Activated CD4-positive, alpha-beta T cell treated with anti-CD3 and anti-CD28 coated beads, Interleukin-2, amount 10 ng/mL, durations not matched to agents 7 days and 5 days (primary cell): ENCODE measurements around the gene GADL1. TPM values are rescaled to one million over a fixed set of nuclear protein-coding genes. Genes with fewer than 3 reads are reported as not detected.

Experiments
- CTCF ChIA-PET: fragments of 350-600 bp; sonication (Branson Sonifier 250); formaldehyde crosslinking; loops from one replicate; lab custom pipeline; 2021; ENCODE audit warnings: antibody characterized with exemption; lab: Charles Lee
- POLR2A ChIA-PET: fragments of 350-600 bp; sonication (Branson Sonifier 250); formaldehyde crosslinking; loops from one replicate; lab custom pipeline; 2021; ENCODE audit warnings: antibody characterized with exemption; lab: Charles Lee
- DNase-seq: peaks from one replicate; pipeline ENCODE4 v3.0.0-alpha.2; 2020
- H3K27ac Mint-ChIP-seq: one replicate; pipeline ENCODE4 v1.8.0; 2021; ENCODE audit warnings: mild to moderate bottlenecking, moderate library complexity, mixed read lengths
- H3K27me3 Mint-ChIP-seq: one replicate; pipeline ENCODE4 v1.8.0; 2021; ENCODE audit warnings: mixed read lengths
- H3K36me3 Mint-ChIP-seq: one replicate; pipeline ENCODE4 v1.8.0; 2021; ENCODE audit warnings: low read depth, mixed read lengths
- H3K4me1 Mint-ChIP-seq: one replicate; pipeline ENCODE4 v1.8.0; 2021; ENCODE audit warnings: mixed read lengths
- H3K4me3 Mint-ChIP-seq: one replicate; pipeline ENCODE4 v1.8.0; 2021; ENCODE audit warnings: mild to moderate bottlenecking, moderate library complexity, mixed read lengths
- H3K9me3 Mint-ChIP-seq: one replicate; pipeline ENCODE4 v1.8.0; 2021; ENCODE audit warnings: mixed read lengths
- total RNA-seq, 2 experiments: library from RNA; stranded (reverse); gene quantifications; one replicate each; pipeline ENCODE4 v1.2.3, GENCODE V29; 2021

The GADL1 gene
- total RNA-seq, result not detected

GRCh38 chr3:30894521-30895251 is at the start of gene GADL1:
TSS of gene GADL1 (minus strand) at chr3:30894661. CDS start at chr3:30894614, 47 bp downstream.
- H3K27me3 Mint-ChIP-seq, result peaks cover 33% of the 10 kb centered on the region
- no peak within 1 kb of the TSS for H3K27ac Mint-ChIP-seq
- POLR2A ChIA-PET, result no interaction called here
- peaks cover 13% of the 10 kb centered on the region for H3K4me1 Mint-ChIP-seq
- H3K36me3 Mint-ChIP-seq, result no peaks in the 10 kb centered on the region
- no peaks in the 10 kb centered on the region for H3K9me3 Mint-ChIP-seq
- peak; percentile 25 for DNase-seq
- CTCF ChIA-PET, result no interaction called here
- H3K4me3 Mint-ChIP-seq, result peak within 1 kb of the TSS; percentile 69

- H3K4me3 Mint-ChIP-seq, result no peak overlapping the region
- H3K27ac Mint-ChIP-seq, result no peak overlapping the region
- H3K36me3 Mint-ChIP-seq, result no peaks in the 10 kb centered on the region
- ChIA-PET CTCF (interaction anchor here (0.8 to 1.0 kb wide), 2 partner anchors 239 to 388 kb away, joined by 3 read pairs; no protein-coding TSS in a partner anchor), POLR2A (no interaction called here)
- H3K9me3 Mint-ChIP-seq, result peaks cover 13% of the 10 kb centered on the region
- DNase-seq, result no peak
- H3K27me3 Mint-ChIP-seq, result no peaks in the 10 kb centered on the region
- H3K4me1 Mint-ChIP-seq, result peaks cover 4% of the 10 kb centered on the region
Observed at GRCh38 chr3:30944124-30944523, 49.7 kb upstream of the GADL1 start.

GRCh38 chr3:30943206-30943605 is 48.7 kb upstream of the GADL1 start:
- no peak overlapping the region for H3K27ac Mint-ChIP-seq
- no peak overlapping the region for H3K4me3 Mint-ChIP-seq
- H3K4me1 Mint-ChIP-seq, result peaks cover 4% of the 10 kb centered on the region
- H3K27me3 Mint-ChIP-seq, result no peaks in the 10 kb centered on the region
- H3K9me3 Mint-ChIP-seq, result peaks cover 13% of the 10 kb centered on the region
- H3K36me3 Mint-ChIP-seq, result no peaks in the 10 kb centered on the region
- ChIA-PET CTCF (interaction anchor here (1.4 kb wide), 1 partner anchor 9 kb away, joined by 5 read pairs; no protein-coding TSS in a partner anchor), POLR2A (no interaction called here)
- DNase-seq, result no peak

DNA sequence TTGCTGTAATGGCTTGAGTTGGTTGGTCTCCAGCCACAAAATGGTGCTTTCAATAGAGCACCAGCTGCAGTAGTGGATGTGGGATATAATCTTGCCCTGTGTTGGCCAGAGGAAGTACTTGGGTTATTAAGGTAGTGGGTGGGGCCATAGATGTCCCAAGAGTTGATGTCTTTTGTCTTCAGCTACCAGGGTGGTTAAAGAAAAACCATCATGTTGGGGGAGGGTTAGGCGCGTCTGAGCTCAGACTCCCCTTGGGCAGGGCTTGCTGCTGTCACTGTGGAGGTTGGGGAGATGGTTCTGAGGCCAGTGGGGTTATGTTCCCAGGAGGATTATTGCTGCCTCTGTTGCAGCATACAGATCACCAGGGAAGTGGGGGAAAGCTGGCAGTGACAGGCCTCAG is 46.9 kb upstream of the GADL1 start:
- DNase-seq, result no peak
- Mint-ChIP-seq H3K36me3 (no peaks in the 10 kb centered on the region), H3K4me1 (peaks cover 4% of the 10 kb centered on the region)

GRCh38 chr3:30940740-30941139 is 46.3 kb upstream of the GADL1 start:
- H3K27ac Mint-ChIP-seq, result no peak overlapping the region
- H3K9me3 Mint-ChIP-seq, result peaks cover 16% of the 10 kb centered on the region
- no peak for DNase-seq
- CTCF ChIA-PET, result interaction anchor here (1.3 to 1.6 kb wide), 2 partner anchors 13 to 94 kb away, joined by 3 read pairs; no protein-coding TSS in a partner anchor
- no peaks in the 10 kb centered on the region for H3K36me3 Mint-ChIP-seq
- peaks cover 4% of the 10 kb centered on the region for H3K4me1 Mint-ChIP-seq
- POLR2A ChIA-PET, result no interaction called here
- no peak overlapping the region for H3K4me3 Mint-ChIP-seq
- no peaks in the 10 kb centered on the region for H3K27me3 Mint-ChIP-seq

More for the DNA sequence above, 46.9 kb upstream of the GADL1 start:
- ChIA-PET CTCF (interaction anchor here (1.3 to 1.6 kb wide), 2 partner anchors 13 to 93 kb away, joined by 3 read pairs; no protein-coding TSS in a partner anchor), POLR2A (no interaction called here)
- H3K27me3 Mint-ChIP-seq, result no peaks in the 10 kb centered on the region
- no peak overlapping the region for H3K4me3 Mint-ChIP-seq
- no peak overlapping the region for H3K27ac Mint-ChIP-seq
- peaks cover 16% of the 10 kb centered on the region for H3K9me3 Mint-ChIP-seq

DNA sequence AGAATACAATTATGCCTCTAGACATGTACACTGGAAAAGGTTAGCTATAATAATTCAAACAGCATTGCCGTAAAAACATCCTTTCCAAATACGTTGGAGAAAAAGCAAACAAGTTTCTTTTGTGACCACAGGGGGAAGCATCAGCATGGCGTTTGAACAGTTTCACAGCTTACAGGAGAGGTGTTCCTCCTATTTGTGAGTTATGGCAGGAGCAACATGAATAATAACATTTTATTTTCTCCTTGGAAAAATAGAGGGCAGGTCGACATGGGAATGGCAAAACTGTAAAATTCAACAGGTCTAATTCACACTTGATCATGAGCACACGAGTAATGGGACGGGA is 39.7 kb upstream of the GADL1 start:
- H3K4me1 Mint-ChIP-seq, result peaks cover 5% of the 10 kb centered on the region
- H3K4me3 Mint-ChIP-seq, result no peak overlapping the region
- H3K9me3 Mint-ChIP-seq, result peaks cover 5% of the 10 kb centered on the region
- no peaks in the 10 kb centered on the region for H3K36me3 Mint-ChIP-seq
- POLR2A ChIA-PET, result no interaction called here
- no peaks in the 10 kb centered on the region for H3K27me3 Mint-ChIP-seq
- DNase-seq, result no peak
- H3K27ac Mint-ChIP-seq, result no peak overlapping the region
- CTCF ChIA-PET, result interaction anchor here (0.6 to 1.5 kb wide), 5 partner anchors 9 to 425 kb away, joined by 3 to 5 read pairs (median 3); no protein-coding TSS in a partner anchor

- Mint-ChIP-seq H3K9me3 (peaks cover 5% of the 10 kb centered on the region), H3K4me1 (peaks cover 5% of the 10 kb centered on the region), H3K27me3 (no peaks in the 10 kb centered on the region), H3K36me3 (no peaks in the 10 kb centered on the region), H3K27ac (no peak overlapping the region), H3K4me3 (no peak overlapping the region)
- no peak for DNase-seq
- ChIA-PET CTCF (interaction anchor here (0.6 to 1.5 kb wide), 5 partner anchors 9 to 425 kb away, joined by 3 to 5 read pairs (median 3); no protein-coding TSS in a partner anchor), POLR2A (no interaction called here)
Observed at GRCh38 chr3:30933478-30934207, 39.2 kb upstream of the GADL1 start.

GRCh38 chr3:30932513-30933098 is 38.1 kb upstream of the GADL1 start:
- peaks cover 5% of the 10 kb centered on the region for H3K9me3 Mint-ChIP-seq
- ChIA-PET POLR2A (no interaction called here), CTCF (no interaction called here)
- H3K4me1 Mint-ChIP-seq, result peaks cover 5% of the 10 kb centered on the region
- no peaks in the 10 kb centered on the region for H3K27me3 Mint-ChIP-seq
- H3K27ac Mint-ChIP-seq, result no peak overlapping the region
- no peak overlapping the region for H3K4me3 Mint-ChIP-seq
- H3K36me3 Mint-ChIP-seq, result no peaks in the 10 kb centered on the region
- no peak for DNase-seq

DNA sequence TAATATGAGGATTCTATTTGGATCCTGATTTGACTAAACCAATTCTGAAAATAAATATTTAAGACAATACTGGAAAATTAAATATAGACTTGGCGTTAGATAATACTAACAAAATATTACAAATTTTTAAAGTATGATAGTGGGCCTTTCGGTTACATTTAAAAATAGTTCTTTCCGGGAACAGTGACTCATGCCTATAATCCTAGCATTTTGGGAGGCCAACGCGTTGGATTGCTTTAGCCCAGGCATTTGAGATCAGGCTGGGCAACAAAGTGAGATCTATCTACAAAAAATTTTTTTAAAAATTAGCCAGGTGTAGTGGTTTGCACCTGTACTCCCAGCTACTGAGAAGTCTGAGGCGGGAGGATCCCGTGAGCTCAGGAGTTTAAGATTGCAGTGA is 30.3 kb upstream of the GADL1 start:
- no peak overlapping the region for H3K4me3 Mint-ChIP-seq
- no peak overlapping the region for H3K27ac Mint-ChIP-seq
- peaks cover 4% of the 10 kb centered on the region for H3K9me3 Mint-ChIP-seq
- ChIA-PET CTCF (interaction anchor here (0.7 kb wide), 1 partner anchor 789 kb away, joined by 4 read pairs; no protein-coding TSS in a partner anchor), POLR2A (no interaction called here)
- no peaks in the 10 kb centered on the region for H3K27me3 Mint-ChIP-seq
- no peaks in the 10 kb centered on the region for H3K4me1 Mint-ChIP-seq
- H3K36me3 Mint-ChIP-seq, result no peaks in the 10 kb centered on the region
- no peak for DNase-seq

DNA sequence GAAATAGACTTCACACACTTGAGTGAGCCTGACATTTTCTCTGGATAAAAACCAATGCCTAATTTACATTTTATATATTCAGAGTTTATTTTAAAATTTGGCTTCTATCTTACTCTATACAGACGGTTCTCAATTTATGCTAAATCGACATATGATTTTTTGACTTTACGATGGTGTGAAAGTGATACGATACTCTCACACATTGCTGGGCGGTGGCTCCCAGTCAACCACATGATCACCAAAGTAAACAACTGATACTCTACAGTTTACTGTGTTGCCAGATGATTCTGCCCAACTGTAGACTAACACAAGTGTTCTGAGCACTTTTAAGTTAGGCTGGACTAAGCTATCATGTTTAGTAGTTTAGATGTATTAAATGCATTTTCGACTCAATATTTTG is 25.1 kb upstream of the GADL1 start:
- Mint-ChIP-seq H3K27ac (no peak overlapping the region), H3K4me1 (no peaks in the 10 kb centered on the region), H3K27me3 (no peaks in the 10 kb centered on the region), H3K36me3 (no peaks in the 10 kb centered on the region), H3K9me3 (peaks cover 4% of the 10 kb centered on the region), H3K4me3 (no peak overlapping the region)
- CTCF ChIA-PET, result no interaction called here
- no peak for DNase-seq
- POLR2A ChIA-PET, result no interaction called here

GRCh38 chr3:30918761-30919160 is 24.3 kb upstream of the GADL1 start:
- H3K9me3 Mint-ChIP-seq, result peaks cover 4% of the 10 kb centered on the region
- ChIA-PET POLR2A (no interaction called here), CTCF (no interaction called here)
- H3K36me3 Mint-ChIP-seq, result no peaks in the 10 kb centered on the region
- no peaks in the 10 kb centered on the region for H3K4me1 Mint-ChIP-seq
- DNase-seq, result no peak
- no peaks in the 10 kb centered on the region for H3K27me3 Mint-ChIP-seq
- no peak overlapping the region for H3K4me3 Mint-ChIP-seq
- H3K27ac Mint-ChIP-seq, result no peak overlapping the region

GRCh38 chr3:30915782-30916181 is 21.3 kb upstream of the GADL1 start:
- no peak for DNase-seq
- Mint-ChIP-seq H3K27ac (no peak overlapping the region), H3K36me3 (no peaks in the 10 kb centered on the region), H3K4me1 (no peaks in the 10 kb centered on the region), H3K27me3 (no peaks in the 10 kb centered on the region), H3K4me3 (no peak overlapping the region), H3K9me3 (peaks cover 4% of the 10 kb centered on the region)
- ChIA-PET POLR2A (no interaction called here), CTCF (no interaction called here)

DNA sequence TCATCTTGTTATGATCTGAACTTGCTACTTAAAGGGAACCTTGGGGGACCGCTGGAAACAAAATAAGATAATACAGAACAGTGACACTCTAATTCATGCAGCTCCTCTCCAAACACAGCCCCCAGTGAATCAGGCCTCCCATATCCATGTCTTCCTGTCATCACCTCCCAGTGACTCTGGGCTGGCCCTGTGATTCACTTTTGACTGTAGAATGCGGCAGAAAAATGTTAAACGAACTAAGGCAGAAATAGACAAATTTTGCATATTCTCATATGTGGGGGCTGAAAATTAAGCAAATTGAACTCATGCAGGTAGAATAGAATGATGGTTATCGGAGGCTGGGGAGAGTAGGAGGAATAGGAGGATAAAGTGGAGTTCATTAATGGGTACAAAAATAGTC is 20.2 kb upstream of the GADL1 start:
- H3K9me3 Mint-ChIP-seq, result no peaks in the 10 kb centered on the region
- H3K4me1 Mint-ChIP-seq, result no peaks in the 10 kb centered on the region
- H3K4me3 Mint-ChIP-seq, result no peak overlapping the region
- DNase-seq, result no peak
- POLR2A ChIA-PET, result no interaction called here
- no peak overlapping the region for H3K27ac Mint-ChIP-seq
- H3K36me3 Mint-ChIP-seq, result no peaks in the 10 kb centered on the region
- no peaks in the 10 kb centered on the region for H3K27me3 Mint-ChIP-seq
- CTCF ChIA-PET, result interaction anchor here (0.7 kb wide), 1 partner anchor 9 kb away, joined by 3 read pairs; no protein-coding TSS in a partner anchor
